AG04450 (cell line): Measurements from ENCODE around the gene SLC2A10. TPM values are rescaled to one million over a fixed set of nuclear protein-coding genes. Genes with fewer than 3 reads are reported as not detected.

Experiments used
- CTCF ChIA-PET: fragments of 300-600, 350-600 bp; formaldehyde crosslinking; extraction: SDS; loops from one replicate; lab custom pipeline; 2022; ENCODE audit warnings: antibody characterized with exemption, inconsistent platforms; lab: Charles Lee
- POLR2A ChIA-PET: fragments of 350-600 bp; formaldehyde crosslinking; extraction: SDS; loops from one replicate; lab custom pipeline; 2021; ENCODE audit warnings: antibody characterized with exemption, inconsistent platforms; lab: Yijun Ruan, JAX
- DNase-seq: peaks from one replicate; pipeline ENCODE4 v3.0.0-alpha.2; 2011; ENCODE audit warnings: low read depth, low spot score
- H3K27ac ChIP-seq: one replicate; pipeline ENCODE4 v1.5.1; 2012; ENCODE audit warnings: low read depth, low read length, control low read depth
- H3K27me3 ChIP-seq: one replicate; pipeline ENCODE4 v1.6.0; 2012; ENCODE audit warnings: low read length; ENCODE audit not compliant: control insufficient read depth, insufficient read depth
- H3K4me3 ChIP-seq: 2 replicates; pipeline ENCODE4 v1.5.1; 2011; ENCODE audit warnings: mild to moderate bottlenecking, low read depth, low read length, control low read depth
- H3K9me3 ChIP-seq: 2 replicates; pipeline ENCODE4 v1.5.1; 2012; ENCODE audit warnings: low read length; ENCODE audit not compliant: control insufficient read depth, insufficient read depth
- polyA plus RNA-seq: library from polyadenylated mRNA; depleted of rRNA; stranded (reverse); fragments of >200 nt; gene quantifications from 2 replicates; pipeline ENCODE4 v1.2.3, GENCODE V29; 2011
- TF ChIP-seq, protein P1 (sequence below): IDR thresholded peaks from 2 replicates; pipeline ENCODE4 v1.5.1; 2011; ENCODE audit warnings: low read depth, low read length, control low read depth, inconsistent platforms

Gene SLC2A10
- polyA plus RNA-seq, 1 experiment: 36.9 TPM

DNA sequence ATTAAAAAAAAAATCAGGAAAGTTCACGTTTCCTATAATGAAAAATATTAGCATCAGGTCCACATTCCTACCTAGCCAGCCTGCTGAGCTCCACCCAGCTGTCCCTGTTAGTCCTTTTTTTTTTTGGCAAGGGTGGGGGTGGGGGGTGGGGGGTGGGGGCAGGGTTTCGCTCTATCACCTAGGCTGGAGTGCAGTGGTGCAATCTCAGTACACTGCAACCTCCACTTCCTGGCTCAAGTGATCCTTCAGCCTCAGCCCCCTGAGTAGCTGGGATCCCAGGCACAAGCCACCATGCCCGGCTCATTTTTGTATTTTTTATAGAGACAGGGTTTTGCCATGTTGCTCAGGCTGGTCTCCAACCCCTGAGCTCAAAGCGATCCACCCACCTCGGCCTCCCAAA, 7.5 kb upstream of the SLC2A10 start:
- DNase-seq: no peak
- peaks cover 8% of the 10 kb centered on the region; the same call in 1 of the 2 replicates for H3K9me3 ChIP-seq
- TF ChIP-seq, protein P1, sequence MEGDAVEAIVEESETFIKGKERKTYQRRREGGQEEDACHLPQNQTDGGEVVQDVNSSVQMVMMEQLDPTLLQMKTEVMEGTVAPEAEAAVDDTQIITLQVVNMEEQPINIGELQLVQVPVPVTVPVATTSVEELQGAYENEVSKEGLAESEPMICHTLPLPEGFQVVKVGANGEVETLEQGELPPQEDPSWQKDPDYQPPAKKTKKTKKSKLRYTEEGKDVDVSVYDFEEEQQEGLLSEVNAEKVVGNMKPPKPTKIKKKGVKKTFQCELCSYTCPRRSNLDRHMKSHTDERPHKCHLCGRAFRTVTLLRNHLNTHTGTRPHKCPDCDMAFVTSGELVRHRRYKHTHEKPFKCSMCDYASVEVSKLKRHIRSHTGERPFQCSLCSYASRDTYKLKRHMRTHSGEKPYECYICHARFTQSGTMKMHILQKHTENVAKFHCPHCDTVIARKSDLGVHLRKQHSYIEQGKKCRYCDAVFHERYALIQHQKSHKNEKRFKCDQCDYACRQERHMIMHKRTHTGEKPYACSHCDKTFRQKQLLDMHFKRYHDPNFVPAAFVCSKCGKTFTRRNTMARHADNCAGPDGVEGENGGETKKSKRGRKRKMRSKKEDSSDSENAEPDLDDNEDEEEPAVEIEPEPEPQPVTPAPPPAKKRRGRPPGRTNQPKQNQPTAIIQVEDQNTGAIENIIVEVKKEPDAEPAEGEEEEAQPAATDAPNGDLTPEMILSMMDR: no peak
- ChIA-PET CTCF (interaction anchor here (0.6 kb wide), 1 partner anchor 138 kb away, joined by 3 read pairs; no protein-coding TSS in a partner anchor), POLR2A (no interaction called here)
- H3K27me3 ChIP-seq: no peaks in the 10 kb centered on the region
- H3K4me3 ChIP-seq: no peak overlapping the region
- H3K27ac ChIP-seq: no peak overlapping the region

DNA sequence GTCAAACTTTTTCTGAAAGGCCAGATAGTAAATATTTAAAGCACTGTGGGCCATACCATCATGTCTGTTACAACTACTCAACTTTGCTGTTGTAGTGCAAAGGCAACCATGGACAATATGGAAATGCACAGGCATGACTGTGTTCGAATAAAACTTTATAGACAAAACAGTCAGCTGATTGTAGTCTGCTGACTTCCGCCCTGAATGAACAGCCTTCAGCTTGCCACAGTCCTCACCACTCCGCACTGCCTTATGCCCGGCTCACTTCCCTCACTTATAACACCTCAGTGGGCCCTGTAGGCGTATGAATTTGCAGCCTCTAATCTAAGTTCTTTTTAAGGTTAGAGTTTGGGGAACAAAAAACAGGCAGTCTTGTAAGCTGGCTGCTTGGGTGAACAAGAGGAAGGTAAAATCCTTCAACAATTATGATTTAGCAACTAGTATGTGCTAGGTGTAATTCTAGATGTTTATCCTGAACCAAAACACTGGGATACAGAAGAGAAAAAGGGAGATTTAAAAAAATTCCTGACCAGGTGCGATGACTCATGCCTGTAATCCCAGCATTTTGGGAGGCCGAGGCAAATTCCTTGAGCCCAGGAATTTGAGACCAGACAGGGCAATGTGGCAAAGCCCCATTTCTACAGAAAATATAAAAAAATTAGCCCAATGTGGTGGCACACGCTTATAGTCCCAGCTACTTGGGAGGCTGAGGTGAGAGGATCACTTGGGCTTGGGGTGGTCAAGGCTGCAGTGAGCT, 6.8 kb upstream of the SLC2A10 start:
- peaks cover 9% of the 10 kb centered on the region; the same call in 1 of the 2 replicates for H3K9me3 ChIP-seq
- H3K4me3 ChIP-seq: no peak overlapping the region
- ChIA-PET POLR2A (interaction anchor here (0.7 to 0.9 kb wide), 2 partner anchors 12 to 13 kb away, joined by 3 read pairs; partner anchors contain the start of gene TP53RK), CTCF (interaction anchor here (1.0 kb wide), 1 partner anchor 22 kb away, joined by 4 read pairs; no protein-coding TSS in a partner anchor)
- TF ChIP-seq, protein P1: no peak
- no peak for DNase-seq
- no peak overlapping the region for H3K27ac ChIP-seq
- no peaks in the 10 kb centered on the region for H3K27me3 ChIP-seq

DNA sequence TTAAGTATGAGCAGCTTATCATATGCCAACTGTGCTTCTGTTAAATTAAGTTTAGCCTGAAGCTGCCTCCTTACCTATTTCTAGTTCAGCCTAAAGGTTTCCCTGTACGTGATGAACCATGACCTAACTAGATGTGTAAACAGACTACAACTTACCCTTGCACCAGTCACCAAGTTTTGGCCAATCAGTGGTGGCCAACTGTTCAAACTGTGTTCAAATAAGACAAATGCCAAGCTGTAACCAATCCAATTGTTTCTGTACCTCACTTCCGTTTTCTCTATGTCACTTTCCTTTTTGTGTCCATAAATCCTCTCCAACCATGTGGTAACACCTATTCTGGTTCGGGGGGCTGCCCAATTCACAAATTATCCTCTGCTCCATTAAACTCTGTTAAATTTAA, 6.0 kb upstream of the SLC2A10 start:
- Histone ChIP-seq H3K4me3 (no peak overlapping the region), H3K27me3 (no peaks in the 10 kb centered on the region), H3K9me3 (peaks cover 9% of the 10 kb centered on the region; the same call in 1 of the 2 replicates), H3K27ac (no peak overlapping the region)
- POLR2A ChIA-PET: interaction anchor here (0.9 kb wide), 1 partner anchor 14 kb away, joined by 3 read pairs; the partner anchor contains the start of gene TP53RK
- no peak for DNase-seq
- TF ChIP-seq, protein P1: no peak
- CTCF ChIA-PET: interaction anchor here (0.6 to 1.0 kb wide), 3 partner anchors 21 to 28 kb away, joined by 3 to 6 read pairs (median 4); no protein-coding TSS in a partner anchor

DNA sequence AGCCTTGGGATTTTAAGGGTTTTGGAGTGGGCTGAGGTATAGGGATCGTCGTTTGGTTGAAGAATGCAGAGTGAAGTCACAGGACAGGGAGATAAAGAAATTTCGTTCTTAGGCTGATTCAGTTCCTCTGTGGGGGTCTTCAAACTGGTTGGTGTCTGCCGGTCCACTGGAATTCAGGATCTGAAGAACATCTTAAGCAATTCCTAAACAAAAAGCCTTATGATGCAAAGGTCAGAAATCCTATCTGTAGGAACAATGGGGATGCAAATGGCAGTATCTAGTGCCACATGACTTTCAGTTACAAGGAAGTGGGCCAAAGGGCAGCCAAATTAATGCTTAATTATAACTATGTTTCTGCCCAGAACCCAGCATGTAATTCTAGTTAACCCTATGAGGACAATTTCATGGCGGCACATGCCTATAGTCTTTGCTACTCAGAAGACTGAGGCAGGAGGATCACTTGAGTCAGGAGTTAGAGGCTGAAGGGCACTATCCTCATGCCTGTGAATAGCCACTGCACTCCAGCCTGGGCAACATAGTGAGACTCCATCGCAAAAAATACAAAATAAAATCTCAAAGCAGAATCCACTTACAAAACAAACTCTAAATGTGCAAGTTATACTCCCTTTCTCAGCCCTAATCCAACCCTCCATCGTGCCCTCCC, 4.6 kb upstream of the SLC2A10 start:
- Histone ChIP-seq H3K27me3 (no peaks in the 10 kb centered on the region), H3K4me3 (no peak overlapping the region), H3K9me3 (peaks cover 9% of the 10 kb centered on the region), H3K27ac (peak overlapping the region; percentile 3)
- TF ChIP-seq, protein P1: no peak
- ChIA-PET CTCF (interaction anchor here (0.6 kb wide), 1 partner anchor 33 kb away, joined by 4 read pairs; no protein-coding TSS in a partner anchor), POLR2A (interaction anchor here (0.8 kb wide), 1 partner anchor 11 kb away, joined by 3 read pairs; no protein-coding TSS in a partner anchor)
- no peak for DNase-seq

DNA sequence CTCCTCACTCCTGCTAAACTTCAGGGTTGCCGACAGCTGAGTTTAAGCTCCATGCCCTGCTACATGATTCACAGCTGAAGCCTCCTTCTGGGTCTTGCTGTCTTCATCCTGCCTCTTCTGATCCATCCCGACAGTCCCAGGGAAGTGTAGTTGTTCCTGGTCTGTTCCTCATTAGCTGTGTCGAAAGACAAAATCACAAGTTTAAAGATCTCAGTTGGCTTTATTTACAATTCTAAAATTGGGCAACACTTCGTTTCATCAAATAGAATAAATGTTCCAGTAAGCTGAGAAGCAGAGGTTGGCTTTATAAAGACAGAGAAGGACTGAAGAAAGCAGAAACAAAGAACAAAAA, 4.1 kb upstream of the SLC2A10 start:
- Histone ChIP-seq H3K4me3 (no peak overlapping the region), H3K27ac (peak overlapping the region; percentile 3), H3K9me3 (peaks cover 9% of the 10 kb centered on the region), H3K27me3 (no peaks in the 10 kb centered on the region)
- TF ChIP-seq, protein P1: no peak
- ChIA-PET POLR2A (interaction anchor here (0.8 kb wide), 1 partner anchor 10 kb away, joined by 3 read pairs; no protein-coding TSS in a partner anchor), CTCF (no interaction called here)
- no peak for DNase-seq
